Neural cell (in vitro differentiated cells): ENCODE results near the gene MTREX. TPM values are rescaled to one million over a fixed set of nuclear protein-coding genes. Genes with fewer than 3 reads are reported as not detected.

Experiments
- H2AFZ ChIP-seq: fragments of 200-600, 300-800 bp; sonication (generic), shearing (Covaris generic); 2 replicates; pipeline ENCODE4 v1.6.0; 2014; ENCODE audit warnings: low read depth, mild to moderate bottlenecking, antibody characterized with exemption, low read length, moderate library complexity
- H3F3A ChIP-seq: fragments of 200-600 bp; shearing (Covaris generic); 2 replicates; pipeline ENCODE4 v1.6.1; 2016; ENCODE audit warnings: mild to moderate bottlenecking, moderate library complexity, mixed read lengths, antibody characterized with exemption, low read length; ENCODE audit not compliant: insufficient read depth, poor library complexity, severe bottlenecking
- H3K27ac ChIP-seq: fragments of 200-600, 300-800 bp; sonication (generic), shearing (Covaris generic); 2 replicates; pipeline ENCODE4 v1.5.1; 2014; ENCODE audit warnings: mild to moderate bottlenecking, low read length, moderate library complexity
- H3K27me3 ChIP-seq: fragments of 300-800, 200-600 bp; sonication (generic), shearing (Covaris generic); 2 replicates; pipeline ENCODE4 v1.6.0; 2014; ENCODE audit warnings: mild to moderate bottlenecking, low read depth, low read length, moderate library complexity; ENCODE audit not compliant: insufficient read depth
- H3K36me3 ChIP-seq: fragments of 300-800, 200-600 bp; sonication (generic), shearing (Covaris generic); 2 replicates; pipeline ENCODE4 v1.5.1; 2014; ENCODE audit warnings: mild to moderate bottlenecking, antibody characterized with exemption, low read length, moderate library complexity; ENCODE audit not compliant: insufficient read depth
- H3K4me2 ChIP-seq: fragments of 300-800, 200-600 bp; sonication (generic), shearing (Covaris generic); 2 replicates; pipeline ENCODE4 v1.6.0; 2014; ENCODE audit warnings: mild to moderate bottlenecking, low read length
- H3K4me3 ChIP-seq: fragments of 300-800, 200-600 bp; sonication (generic), shearing (Covaris generic); 2 replicates; pipeline ENCODE4 v1.5.1; 2014; ENCODE audit warnings: mild to moderate bottlenecking, low read length, moderate library complexity
- H3K79me2 ChIP-seq: fragments of 200-600 bp; shearing (Covaris generic); replicated peaks from 2 replicates; pipeline ENCODE4 v1.6.0; 2014; ENCODE audit warnings: mild to moderate bottlenecking, low read length, moderate library complexity; ENCODE audit not compliant: insufficient read depth
- H3K9ac ChIP-seq: fragments of 300-800, 200-600 bp; sonication (generic), shearing (Covaris generic); 2 replicates; pipeline ENCODE4 v1.6.1; 2016; ENCODE audit warnings: mild to moderate bottlenecking, low read length, mixed read lengths
- H3K9me2 ChIP-seq: fragments of 200-600 bp; shearing (Covaris generic); 2 replicates; pipeline ENCODE4 v1.6.1; 2016; ENCODE audit warnings: mild to moderate bottlenecking, low read length, mixed read lengths; ENCODE audit not compliant: insufficient read depth
- H3K9me3 ChIP-seq: fragments of 200-600, 300-800 bp; sonication (generic), shearing (Covaris generic); 2 replicates; pipeline ENCODE4 v1.6.1; 2016; ENCODE audit warnings: mild to moderate bottlenecking, mixed run types, low read length, moderate library complexity, mixed read lengths
- H4K20me1 ChIP-seq: fragments of 200-600 bp; shearing (Covaris generic); 2 replicates; pipeline ENCODE4 v1.6.1; 2016; ENCODE audit warnings: mild to moderate bottlenecking, mixed run types; ENCODE audit not compliant: insufficient read depth
- CTCF ChIP-seq: fragments of 450-650 bp; IDR thresholded peaks from 2 replicates; pipeline ENCODE4 v1.5.1; 2014; ENCODE audit warnings: antibody characterized with exemption, mild to moderate bottlenecking, moderate library complexity; ENCODE audit not compliant: poor library complexity, severe bottlenecking
- EP300 ChIP-seq: fragments of 450-650 bp; conservative IDR thresholded peaks from 2 replicates; pipeline ENCODE4 v1.6.1; 2014; ENCODE audit warnings: antibody characterized with exemption, mild to moderate bottlenecking, moderate library complexity; ENCODE audit not compliant: poor library complexity, severe bottlenecking
- EZH2 ChIP-seq: fragments of 200-600, 300-800 bp; shearing (Covaris generic), sonication (generic); IDR thresholded peaks from 2 replicates; pipeline ENCODE4 v1.6.1; 2014; ENCODE audit warnings: antibody characterized with exemption, low read length, borderline replicate concordance, mild to moderate bottlenecking; ENCODE audit not compliant: insufficient read depth, poor library complexity, severe bottlenecking
- MXI1 ChIP-seq: fragments of 450-650 bp; conservative IDR thresholded peaks from 2 replicates; pipeline ENCODE4 v1.6.1; 2014; ENCODE audit warnings: antibody characterized with exemption, mild to moderate bottlenecking; ENCODE audit not compliant: poor library complexity, severe bottlenecking
- POLR2AphosphoS5 ChIP-seq: IDR thresholded peaks from 2 replicates; pipeline ENCODE4 v1.6.1; 2012
- RAD21 ChIP-seq: fragments of 450-650 bp; conservative IDR thresholded peaks from 2 replicates; pipeline ENCODE4 v1.6.1; 2014; ENCODE audit warnings: antibody characterized with exemption, mild to moderate bottlenecking, moderate library complexity
- SMC3 ChIP-seq: fragments of 450-650 bp; conservative IDR thresholded peaks from 2 replicates; pipeline ENCODE4 v1.6.1; 2014; ENCODE audit warnings: antibody characterized with exemption, mild to moderate bottlenecking, moderate library complexity; ENCODE audit not compliant: poor library complexity
- TAF1 ChIP-seq: IDR thresholded peaks from 2 replicates; pipeline ENCODE4 v1.6.1; 2012; ENCODE audit warnings: low read depth
- polyA plus RNA-seq: library from polyadenylated mRNA; depleted of rRNA; stranded (reverse); fragments of >200 nt; gene quantifications from 2 replicates; pipeline ENCODE4 v1.2.3, GENCODE V29; 2014
- TF ChIP-seq, protein P1 (sequence below): IDR thresholded peaks from 2 replicates; pipeline ENCODE4 v1.6.1; 2012; ENCODE audit warnings: borderline replicate concordance

Gene MTREX
- polyA plus RNA-seq, 1 donor from 2014 or later = 77.6 TPM

GRCh38 chr5:55446640-55447351 lies 139.0 kb downstream of the MTREX start:
- Histone ChIP-seq H3K9ac (no peak overlapping the region), H3K9me2 (no peaks in the 10 kb centered on the region), H2AFZ (no peak overlapping the region), H3K4me3 (no peak overlapping the region), H3K27me3 (no peaks in the 10 kb centered on the region), H3K9me3 (no peaks in the 10 kb centered on the region), H4K20me1 (no peaks in the 10 kb centered on the region), H3K36me3 (no peaks in the 10 kb centered on the region), H3F3A (no peaks in the 10 kb centered on the region), H3K4me2 (no peak overlapping the region), H3K27ac (no peak overlapping the region), H3K79me2 (no peaks in the 10 kb centered on the region)
- TF ChIP-seq POLR2AphosphoS5 (no peak), SMC3 (no peak)
- TF ChIP-seq, protein P1, sequence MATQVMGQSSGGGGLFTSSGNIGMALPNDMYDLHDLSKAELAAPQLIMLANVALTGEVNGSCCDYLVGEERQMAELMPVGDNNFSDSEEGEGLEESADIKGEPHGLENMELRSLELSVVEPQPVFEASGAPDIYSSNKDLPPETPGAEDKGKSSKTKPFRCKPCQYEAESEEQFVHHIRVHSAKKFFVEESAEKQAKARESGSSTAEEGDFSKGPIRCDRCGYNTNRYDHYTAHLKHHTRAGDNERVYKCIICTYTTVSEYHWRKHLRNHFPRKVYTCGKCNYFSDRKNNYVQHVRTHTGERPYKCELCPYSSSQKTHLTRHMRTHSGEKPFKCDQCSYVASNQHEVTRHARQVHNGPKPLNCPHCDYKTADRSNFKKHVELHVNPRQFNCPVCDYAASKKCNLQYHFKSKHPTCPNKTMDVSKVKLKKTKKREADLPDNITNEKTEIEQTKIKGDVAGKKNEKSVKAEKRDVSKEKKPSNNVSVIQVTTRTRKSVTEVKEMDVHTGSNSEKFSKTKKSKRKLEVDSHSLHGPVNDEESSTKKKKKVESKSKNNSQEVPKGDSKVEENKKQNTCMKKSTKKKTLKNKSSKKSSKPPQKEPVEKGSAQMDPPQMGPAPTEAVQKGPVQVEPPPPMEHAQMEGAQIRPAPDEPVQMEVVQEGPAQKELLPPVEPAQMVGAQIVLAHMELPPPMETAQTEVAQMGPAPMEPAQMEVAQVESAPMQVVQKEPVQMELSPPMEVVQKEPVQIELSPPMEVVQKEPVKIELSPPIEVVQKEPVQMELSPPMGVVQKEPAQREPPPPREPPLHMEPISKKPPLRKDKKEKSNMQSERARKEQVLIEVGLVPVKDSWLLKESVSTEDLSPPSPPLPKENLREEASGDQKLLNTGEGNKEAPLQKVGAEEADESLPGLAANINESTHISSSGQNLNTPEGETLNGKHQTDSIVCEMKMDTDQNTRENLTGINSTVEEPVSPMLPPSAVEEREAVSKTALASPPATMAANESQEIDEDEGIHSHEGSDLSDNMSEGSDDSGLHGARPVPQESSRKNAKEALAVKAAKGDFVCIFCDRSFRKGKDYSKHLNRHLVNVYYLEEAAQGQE = no peak

DNA sequence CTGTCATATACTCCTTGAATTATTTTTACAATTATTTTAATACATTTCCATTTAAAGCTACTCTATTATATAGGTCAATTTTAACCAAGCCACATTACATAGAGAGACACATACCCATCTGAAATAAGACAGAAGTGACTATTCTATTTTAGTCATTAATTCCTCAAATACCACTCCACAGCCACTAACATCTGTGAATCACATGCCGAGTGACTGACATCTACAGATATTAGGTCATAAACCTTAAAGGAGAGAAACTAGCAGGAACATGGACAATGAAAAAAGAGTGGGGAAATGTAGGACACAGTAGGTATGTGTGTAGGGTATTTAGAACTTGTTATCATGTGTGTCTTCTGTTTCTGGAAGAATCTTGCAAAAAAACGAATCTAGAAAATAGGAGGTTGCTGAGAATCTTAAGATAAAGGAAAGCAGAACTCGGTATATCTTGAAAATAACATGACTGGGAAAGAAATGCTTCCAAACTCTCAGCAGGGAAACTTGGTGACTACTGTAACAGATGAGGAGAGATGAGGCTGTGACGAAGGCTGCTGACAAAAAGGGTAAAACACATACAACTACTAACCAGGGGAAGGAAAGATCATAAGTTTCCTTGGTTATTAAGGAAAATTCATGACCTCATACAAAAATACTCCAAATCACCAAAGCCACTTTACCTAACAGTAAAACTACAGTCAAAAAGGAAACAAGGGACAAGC lies 142.4 kb downstream of the MTREX start:
- Histone ChIP-seq H3K79me2 (no peaks in the 10 kb centered on the region), H3K9ac (no peak overlapping the region)

More for the DNA sequence above, 142.4 kb downstream of the MTREX start:
- Histone ChIP-seq H3K9me2 (no peaks in the 10 kb centered on the region), H3K4me3 (no peak overlapping the region), H3K4me2 (no peak overlapping the region), H2AFZ (no peak overlapping the region), H3K27me3 (no peaks in the 10 kb centered on the region), H3F3A (no peaks in the 10 kb centered on the region), H3K36me3 (no peaks in the 10 kb centered on the region), H3K27ac (no peak overlapping the region), H3K9me3 (no peaks in the 10 kb centered on the region), H4K20me1 (no peaks in the 10 kb centered on the region)
- TF ChIP-seq CTCF (no peak), RAD21 (no peak), MXI1 (no peak), POLR2AphosphoS5 (no peak), EP300 (no peak), TAF1 (no peak), EZH2 (no peak), SMC3 (no peak)
- TF ChIP-seq, protein P1 = no peak
